Peyer's patch (tissue), 4 donors: Measurements from ENCODE around the gene RPS3.
"Not testable (repeated sequence)": the region's sequence is repeated elsewhere in the genome, so short reads cannot be mapped to it uniquely, and the experiment has no call there.

Experiments
- CTCF ChIP-seq, 6 experiments: fragments of 450-650 bp in 4 of 6; fragments of 200-600 bp in 2 of 6; sonication (generic) in 1 of 6; IDR thresholded peaks; one replicate each; pipeline ENCODE4 v1.5.1; 2017 to 2019; ENCODE audit warnings: antibody characterized with exemption in 6 of 6, mild to moderate bottlenecking in 3 of 6, moderate library complexity in 1 of 6
- POLR2A ChIP-seq, 2 donors: fragments of 450-650 bp; IDR thresholded peaks; one replicate each; pipeline ENCODE4 v1.5.1; 2017; ENCODE audit warnings: antibody characterized with exemption in 2 of 2, mild to moderate bottlenecking in 2 of 2, moderate library complexity in 2 of 2

GRCh38 chr11:75378776-75379175, 20.5 kb upstream of the RPS3 start:
- not testable (repeated sequence) for TF ChIP-seq CTCF, POLR2A (IDR thresholded peaks at IDR 0.05)
